SK-MEL-5 (cell line): ENCODE measurements around the gene WDR43. TPM values are rescaled to one million over a fixed set of nuclear protein-coding genes. Genes with fewer than 3 reads are reported as not detected.

Source experiments
- DNase-seq: peaks from one replicate; pipeline ENCODE4 v3.0.0-alpha.2; 2016; ENCODE audit warnings: low read depth, low spot score
- in situ Hi-C: cut with HindIII; loops from 2 replicates; pipeline ENCODE4 v1.10.0; 2016; ENCODE audit warnings: low sequenced_read_pairs, high pct_unique_total_duplicates, low pct_unique_long_range_greater_than_20kb
- total RNA-seq: library from RNA; depleted of rRNA; stranded (reverse); fragments of >200 nt; shearing (Covaris generic); gene quantifications from 2 replicates; pipeline ENCODE4 v1.2.3, GENCODE V29; 2014

The WDR43 gene
- total RNA-seq, 1 experiment from 2014 or later = 233 TPM

DNA sequence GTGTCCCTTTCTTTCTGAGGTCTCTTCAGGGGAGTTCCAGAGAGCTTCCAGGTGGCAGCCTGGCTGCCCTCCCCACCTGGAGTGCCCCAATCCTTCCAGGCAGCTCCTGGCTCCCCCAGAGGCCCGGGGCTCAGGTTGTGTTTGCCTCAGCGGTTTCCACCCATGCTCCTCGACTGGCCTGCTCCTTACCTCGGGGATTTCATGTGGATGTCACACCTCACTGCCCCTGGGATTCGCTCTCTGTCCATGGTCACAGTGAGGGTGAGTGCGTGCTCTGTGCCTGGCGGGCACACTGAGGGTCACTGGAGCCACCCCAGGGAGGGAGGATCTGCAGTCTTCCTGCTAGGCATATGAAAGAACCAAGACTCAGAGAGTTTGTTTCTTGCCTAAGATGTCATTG lies 84.6 kb downstream of the WDR43 start:
- DNase-seq = no peak
- in situ Hi-C loops = no loop called here

DNA sequence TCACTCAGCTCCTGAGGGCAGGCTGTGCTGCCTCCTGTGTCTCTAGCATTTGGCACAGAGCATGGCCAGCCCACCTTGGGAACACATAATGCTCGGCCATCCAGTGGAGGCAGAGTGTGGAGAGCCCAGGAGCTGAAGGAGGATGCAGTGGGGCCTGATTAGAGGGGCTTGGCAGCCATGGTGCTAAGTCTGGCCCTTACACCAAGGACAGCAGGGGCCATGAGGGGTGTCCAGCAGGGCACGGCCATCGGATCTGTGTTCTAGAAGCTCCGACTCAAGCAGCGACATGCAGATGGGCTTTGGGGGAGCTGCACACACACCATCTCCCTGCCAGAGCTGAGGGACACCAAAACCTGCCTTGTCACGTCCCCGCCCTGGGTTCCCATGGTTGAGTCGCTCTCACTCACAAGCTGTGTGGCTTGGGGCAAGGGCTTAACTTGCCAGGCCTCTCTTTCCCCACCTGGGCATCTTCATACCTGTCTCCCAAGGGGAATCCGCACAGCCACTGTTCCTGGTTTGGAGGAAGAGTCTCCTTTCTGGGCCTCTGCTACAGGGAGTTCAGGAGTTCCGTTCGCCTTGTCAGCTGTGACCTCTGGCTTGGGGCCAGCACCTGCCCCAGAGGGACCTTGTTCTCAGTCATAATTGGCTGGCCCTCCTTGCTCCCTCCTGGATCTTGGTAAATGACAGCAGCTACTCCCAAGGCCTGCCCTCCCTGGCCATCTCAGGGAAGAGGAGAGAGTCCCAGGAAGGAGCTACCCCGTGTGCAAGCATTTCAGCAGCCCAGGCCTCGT lies 85.3 kb downstream of the WDR43 start:
- no peak for DNase-seq
- in situ Hi-C loops = no loop called here

DNA sequence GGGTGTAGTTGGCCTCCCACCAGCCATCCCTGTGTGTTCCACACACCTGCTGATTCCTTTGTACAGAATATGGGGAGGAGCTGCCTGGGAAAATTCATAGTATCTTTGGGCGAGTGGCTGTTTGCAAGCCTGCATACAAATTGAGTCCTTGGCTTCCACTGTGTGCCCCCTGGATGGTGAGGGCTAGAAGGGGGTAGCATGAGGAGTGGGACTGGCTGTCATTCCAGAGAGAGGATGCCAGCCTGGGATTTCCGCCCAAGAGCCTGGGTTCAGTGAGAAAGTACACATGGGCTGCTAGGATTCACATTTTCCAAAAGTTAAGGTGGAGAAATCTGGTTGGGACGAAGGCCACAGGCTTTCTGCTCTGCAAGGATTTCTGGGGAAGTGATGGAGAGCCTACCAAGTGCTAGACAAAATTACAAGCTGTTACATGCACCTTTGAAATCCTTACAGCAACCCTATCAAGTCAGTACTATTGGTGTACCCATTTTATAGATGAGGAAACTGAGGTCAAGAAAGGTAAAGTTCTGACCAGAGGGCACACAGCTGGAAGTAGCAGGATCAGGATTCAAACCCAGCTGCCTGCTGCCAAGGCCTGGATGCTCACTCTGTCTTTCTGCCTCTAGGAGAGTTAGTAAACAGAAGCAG lies 86.0 kb downstream of the WDR43 start:
- no peak for DNase-seq
- in situ Hi-C loops = no loop called here

DNA sequence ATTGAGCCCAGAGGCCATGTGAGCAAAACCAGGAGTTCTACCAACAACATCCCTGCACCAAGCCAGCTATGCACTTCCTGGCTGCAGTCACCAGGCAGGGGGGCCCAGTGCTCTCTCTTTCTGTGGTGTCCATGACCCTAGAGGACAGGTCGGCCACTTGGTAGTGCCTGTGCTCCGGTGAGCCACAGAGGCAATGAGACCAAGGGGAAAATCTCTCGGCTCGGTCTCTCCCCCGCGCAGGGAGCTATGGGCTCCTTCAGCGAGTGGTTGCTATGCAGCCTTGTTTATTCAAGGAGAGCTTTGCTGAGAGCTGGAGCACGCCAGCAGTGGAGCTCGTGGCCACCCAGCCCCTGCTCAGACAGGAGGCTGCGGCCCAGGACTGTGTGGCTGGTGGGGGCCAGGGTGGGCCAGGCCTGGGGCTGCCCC lies 86.6 kb downstream of the WDR43 start, which contains the start of gene TOGARAM2:
Gene TOGARAM2, plus strand, starts transcription at position 283 of the 426 bp plus-strand sequence. CDS start 13,537 bp downstream, outside the sequence.
- DNase-seq = no peak
- in situ Hi-C loops = no loop called here

DNA sequence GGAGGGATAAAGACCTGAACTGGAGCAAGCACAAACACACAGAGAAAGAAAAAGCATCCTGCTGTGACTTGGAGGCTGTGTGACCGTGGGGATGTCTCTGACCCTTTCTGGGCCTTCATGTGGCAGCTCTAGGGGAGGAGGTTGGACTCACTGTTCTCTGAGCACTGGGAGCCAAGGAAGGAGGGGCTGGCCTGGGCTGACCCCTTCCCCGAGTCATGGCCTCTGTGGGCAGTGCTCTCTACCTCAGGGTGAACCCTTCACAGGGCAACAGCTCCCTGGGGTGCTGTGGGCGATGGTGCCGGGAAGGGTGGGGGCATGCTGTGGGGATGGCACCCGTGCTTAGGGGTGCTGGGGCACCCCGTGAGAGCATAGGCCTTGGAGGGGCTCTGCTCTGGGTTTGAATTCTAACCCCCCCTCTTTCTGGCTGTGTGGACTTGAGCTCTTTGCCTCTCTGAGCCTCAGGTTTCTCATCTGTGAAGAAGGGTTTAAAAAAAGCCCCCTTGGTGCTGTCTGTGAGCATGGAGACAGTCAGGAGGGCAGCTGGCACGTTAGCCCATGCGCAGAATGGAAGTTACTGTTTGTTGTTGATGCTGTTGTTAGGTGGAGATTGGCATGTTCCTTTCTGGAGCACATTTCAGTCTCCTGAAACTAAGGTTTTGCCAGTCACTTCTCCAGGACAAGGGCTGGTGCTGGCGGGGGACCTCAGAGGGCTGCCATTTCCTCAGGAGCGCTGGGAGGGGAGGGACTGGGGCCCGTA lies 87.3 kb downstream of the WDR43 start:
- in situ Hi-C loops = no loop called here
- no peak for DNase-seq

DNA sequence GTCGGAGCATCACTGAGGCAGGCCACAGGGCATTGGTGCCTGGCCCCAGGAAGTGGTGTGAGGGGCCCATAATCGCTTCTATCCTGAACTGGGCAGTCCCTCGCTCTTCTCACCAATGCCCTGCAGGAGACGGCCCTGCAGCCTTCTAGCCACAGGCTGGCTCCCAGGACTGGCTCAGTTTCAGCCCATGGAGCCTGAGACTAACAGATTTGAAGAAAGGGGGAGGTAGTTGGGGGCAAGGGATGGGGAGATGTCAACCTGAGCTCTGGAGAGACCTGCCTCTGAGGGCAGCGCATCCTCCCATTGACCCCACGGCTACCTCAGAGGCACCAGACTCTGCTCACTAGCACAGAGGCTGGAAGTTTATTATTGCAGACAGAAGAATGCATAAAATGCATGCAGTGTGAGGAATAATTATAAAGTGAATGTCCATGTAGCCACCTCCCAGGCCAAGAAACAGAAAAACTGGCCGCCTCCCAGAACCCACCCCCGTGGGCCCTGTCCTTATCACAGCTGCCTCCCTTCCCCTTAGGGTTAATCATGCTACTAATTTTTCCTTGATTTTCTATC lies 88.0 kb downstream of the WDR43 start:
- no peak for DNase-seq
- in situ Hi-C loops = no loop called here

DNA sequence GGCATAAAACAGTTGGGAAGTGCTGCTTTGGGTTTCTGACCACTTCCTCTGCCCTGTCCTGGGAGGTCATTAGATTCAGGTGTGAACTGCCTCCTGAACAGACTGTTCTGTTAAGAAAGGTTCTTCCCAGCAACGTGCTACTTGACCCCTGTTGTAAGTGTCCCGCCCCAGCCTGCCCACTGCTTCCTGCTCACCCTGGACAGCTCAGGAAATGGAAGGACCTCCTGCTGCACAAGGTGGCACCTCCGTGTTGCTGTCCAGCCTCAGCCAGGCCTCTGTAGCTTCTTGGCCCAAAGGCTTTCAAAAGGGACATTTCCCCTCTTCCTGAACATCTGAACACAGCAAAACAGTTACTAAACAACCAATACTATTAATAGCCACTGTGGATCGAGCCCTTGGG lies 92.0 kb downstream of the WDR43 start:
- in situ Hi-C loops = no loop called here
- DNase-seq = no peak

DNA sequence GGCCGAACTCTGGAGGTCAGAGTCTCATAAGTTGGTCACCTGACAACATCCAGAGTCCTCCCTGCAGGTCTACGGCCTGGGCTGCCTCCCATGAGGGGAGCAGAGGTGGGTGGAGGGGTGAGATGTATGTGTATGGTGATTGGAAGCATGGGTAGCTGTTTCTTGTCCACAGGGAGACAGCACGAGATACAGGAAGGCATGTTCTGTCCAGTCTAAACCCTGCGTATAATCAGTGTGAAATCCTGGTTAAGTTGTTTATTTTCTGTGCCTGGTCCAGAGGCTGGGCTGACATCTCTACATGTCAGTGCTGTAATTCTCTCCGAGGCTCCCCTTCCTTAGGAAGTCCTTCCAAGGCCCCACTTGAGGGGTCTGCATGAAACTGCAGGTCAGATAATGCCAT lies 95.5 kb downstream of the WDR43 start:
- no peak for DNase-seq
- in situ Hi-C loops = no loop called here

DNA sequence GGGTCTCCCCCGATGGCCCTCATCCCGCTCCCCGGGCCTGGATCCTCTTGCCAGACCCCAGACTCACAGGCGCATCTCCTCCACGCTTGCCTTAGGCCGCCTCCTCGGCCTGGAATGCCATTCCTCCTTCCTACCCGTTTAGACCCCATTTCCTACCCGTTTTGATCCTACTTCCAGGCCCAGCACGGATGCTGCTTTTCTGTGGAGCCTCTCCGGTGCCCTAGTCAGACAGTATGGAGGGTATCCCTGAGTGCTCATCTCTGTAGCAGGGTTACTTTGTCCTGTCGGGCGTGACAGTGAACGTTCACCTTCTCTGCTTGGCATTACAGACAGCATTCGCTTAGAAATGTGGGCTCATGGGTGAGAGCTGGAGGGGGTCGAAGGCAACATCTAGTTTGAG lies 96.0 kb downstream of the WDR43 start:
- DNase-seq = no peak
- in situ Hi-C loops = no loop called here

DNA sequence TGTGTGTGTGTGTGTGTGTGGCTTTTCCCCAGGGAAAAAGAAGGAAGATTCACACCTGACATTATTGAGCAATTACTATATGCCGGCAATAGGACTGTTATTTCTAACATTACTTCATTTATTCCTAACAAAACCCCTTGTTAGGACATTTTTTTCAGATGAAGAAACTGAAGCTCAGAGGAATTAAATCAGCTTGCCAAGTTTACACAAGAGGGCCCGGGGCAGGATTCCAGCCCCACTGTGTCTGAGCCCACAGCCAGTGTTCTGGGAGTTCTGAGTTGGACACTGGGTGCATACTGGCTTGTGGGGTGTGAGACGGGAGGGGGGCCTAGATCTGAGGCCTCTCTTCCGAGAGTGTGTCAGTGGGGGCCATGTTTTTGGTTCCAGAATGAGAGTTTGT lies 96.6 kb downstream of the WDR43 start:
- DNase-seq = no peak
- in situ Hi-C loops = no loop called here

DNA sequence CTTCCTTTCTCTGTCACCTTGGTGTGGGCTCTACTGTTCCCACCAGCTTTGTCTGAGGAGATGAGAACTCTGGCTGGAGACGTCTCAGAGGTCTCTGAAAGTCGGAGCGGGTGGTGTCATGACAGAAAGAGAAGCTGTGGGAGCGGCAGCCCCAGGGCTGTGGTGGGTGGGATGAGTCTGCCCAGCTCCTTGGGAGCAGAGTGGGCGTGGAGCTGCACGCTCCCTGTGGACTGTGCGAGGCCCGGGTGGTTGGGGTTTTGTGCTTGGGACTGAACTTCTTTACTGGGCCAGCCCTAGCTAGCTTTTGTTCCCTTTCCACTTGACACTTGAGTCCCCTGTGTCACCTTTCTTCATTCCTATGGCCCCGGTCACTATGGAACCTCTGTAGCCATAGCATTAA lies 97.0 kb downstream of the WDR43 start:
- DNase-seq = no peak
- in situ Hi-C loops = no loop called here

DNA sequence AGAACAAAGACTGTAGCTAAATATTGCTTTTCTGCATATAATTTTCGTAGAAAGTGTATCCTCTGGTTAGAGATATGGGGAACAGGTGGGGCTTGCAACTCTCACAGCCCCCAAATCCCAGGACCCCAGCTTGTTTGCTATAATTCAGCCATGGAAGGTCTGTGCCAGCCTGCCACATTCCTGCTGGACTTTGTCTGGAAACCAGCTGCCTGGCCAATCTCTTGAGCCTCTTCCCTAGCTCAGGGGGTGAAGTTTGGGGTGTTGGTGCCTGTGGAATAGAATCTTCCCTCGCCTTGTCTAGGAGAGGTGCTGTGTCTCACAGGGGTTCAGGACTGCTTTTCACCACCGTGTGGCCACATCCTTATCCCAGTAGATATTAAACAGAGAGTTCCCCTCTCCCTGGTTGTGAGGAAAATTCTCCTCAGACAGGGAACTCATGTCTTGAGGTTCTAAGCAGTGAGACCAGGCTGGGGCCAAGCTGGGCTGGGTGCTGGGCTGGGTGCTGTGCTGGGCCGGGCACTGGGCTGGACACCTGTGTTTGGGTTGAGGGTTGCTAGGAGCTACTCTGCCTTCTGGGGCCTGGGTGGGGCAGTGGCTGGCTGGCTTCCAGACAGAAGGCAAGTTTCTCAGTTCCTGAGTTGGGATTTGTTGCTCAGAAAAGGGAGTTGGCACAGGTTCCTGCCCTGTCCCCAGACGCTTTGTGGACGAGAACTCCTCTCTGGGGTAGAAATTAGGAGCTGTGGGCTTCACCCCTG lies 98.9 kb downstream of the WDR43 start:
- in situ Hi-C loops = no loop called here
- DNase-seq = no peak

DNA sequence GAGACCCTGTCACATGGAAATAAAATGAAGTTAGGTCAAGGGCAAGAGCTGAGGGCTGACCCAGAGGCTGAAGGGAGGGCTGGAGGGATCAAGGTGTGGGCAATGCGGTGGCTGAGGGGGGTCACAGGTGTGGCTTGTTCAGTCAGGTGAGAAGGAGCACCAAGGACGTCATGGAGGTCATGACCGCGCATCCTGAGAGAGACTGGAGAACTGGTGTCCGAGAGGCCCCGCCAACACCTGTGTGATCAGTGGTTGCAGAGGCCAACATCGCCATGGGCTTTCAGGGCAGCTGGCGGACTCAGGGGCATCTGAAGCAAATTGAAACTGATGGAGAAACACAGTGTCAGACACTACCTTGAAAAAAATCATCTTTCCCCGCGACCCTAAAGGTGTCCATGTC lies 99.6 kb downstream of the WDR43 start:
- in situ Hi-C loops = no loop called here
- no peak for DNase-seq

DNA sequence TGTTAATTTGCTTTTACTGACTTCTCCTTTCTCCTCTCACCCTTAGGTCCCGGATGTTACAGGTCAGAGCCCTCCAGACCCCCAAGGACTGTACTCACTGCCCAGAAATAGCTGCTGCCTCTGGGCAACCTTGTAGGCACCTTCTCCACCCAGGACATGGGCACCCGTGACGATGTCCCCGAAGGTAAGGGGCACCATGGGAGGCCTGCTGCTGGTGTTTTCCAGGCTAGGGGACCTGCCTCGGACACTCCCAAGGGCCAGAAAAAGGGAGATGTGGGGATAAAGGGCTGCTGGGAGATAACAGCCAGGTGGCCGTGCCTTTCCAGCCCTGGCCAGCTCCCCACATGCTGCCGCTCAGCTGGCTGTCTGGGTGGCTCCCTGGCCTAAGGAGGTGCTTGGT lies 100.2 kb downstream of the WDR43 start:
- DNase-seq = no peak
- in situ Hi-C loops = no loop called here

DNA sequence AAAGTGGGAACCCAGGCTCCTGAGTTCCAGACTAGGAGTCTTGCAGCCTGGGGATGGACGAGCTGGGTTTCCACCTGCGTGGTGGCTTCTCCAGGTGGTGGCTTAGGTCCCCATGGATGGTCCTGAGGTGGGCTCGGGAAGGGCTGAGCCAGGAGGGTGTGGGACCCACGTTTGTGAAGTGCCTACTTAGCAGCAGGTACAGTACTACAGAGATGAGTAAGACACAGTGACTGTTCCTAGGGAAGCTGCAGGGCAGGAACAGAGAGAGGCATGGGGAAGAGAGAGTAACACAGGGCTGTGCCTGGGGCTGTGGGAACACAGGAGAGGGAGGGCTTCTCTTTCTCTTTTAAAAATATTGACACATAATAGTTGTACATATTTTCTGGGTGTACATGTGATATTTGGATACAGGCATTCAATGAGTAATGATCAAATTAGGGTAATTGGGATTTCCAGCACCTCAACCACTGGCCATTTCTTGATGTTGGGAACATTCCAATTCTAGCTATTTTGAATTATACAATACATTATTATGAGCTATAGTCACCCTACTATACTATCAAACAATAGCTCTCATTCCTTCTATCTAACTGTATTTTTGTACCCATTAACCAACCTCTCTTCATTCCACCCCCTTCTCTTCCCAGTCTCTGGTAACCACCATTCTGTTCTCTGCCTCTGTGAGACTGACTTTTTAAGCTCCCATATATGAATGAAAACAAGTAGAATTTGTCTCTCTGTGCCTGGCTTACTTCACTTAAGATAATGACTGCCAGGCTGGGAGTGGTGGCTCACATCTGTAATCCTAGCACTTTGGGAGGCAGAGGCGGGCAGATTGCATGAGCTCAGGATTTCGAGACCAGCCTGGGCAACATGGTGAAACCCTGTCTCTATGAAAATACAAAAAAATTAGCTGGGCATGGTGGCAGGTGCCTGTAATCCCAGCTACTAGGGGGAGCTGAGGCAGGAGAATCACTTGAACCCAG lies 101.6 kb downstream of the WDR43 start:
- in situ Hi-C loops = no loop called here

DNA sequence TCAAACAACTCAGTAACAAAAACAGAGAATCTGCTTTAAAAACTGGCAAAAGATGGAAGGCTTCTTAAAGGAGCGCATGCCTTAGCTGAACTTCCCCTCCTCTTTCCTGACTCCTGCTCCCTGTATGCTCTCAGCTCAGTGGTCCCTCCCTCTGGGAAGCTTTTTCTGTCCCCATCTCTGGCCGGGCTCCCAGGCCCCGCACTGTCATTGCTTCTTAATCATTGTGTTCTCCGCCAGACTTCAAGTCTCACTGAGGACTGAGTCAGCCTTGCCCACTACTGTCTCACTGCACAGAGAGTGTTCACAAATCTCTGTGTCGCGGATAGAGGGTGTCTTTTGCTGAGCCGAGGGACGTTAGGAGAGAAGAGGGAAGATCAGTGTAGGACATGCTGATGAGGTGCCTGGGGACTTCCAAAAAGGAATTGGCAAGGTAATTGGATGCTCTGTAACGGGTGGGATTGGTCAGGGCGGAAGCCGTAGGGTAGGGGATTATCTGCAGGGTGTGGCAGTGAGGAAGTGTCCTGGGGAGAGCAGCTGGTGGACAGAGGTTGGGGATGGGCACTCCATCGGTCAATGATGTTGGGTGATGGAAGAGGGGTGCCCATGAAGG lies 102.9 kb downstream of the WDR43 start:
- in situ Hi-C loops = no loop called here
- no peak for DNase-seq

More for the DNA sequence above, 101.6 kb downstream of the WDR43 start:
- DNase-seq = no peak
